ENCODE data around the gene FAM50B.

The FAM50B gene

DNA sequence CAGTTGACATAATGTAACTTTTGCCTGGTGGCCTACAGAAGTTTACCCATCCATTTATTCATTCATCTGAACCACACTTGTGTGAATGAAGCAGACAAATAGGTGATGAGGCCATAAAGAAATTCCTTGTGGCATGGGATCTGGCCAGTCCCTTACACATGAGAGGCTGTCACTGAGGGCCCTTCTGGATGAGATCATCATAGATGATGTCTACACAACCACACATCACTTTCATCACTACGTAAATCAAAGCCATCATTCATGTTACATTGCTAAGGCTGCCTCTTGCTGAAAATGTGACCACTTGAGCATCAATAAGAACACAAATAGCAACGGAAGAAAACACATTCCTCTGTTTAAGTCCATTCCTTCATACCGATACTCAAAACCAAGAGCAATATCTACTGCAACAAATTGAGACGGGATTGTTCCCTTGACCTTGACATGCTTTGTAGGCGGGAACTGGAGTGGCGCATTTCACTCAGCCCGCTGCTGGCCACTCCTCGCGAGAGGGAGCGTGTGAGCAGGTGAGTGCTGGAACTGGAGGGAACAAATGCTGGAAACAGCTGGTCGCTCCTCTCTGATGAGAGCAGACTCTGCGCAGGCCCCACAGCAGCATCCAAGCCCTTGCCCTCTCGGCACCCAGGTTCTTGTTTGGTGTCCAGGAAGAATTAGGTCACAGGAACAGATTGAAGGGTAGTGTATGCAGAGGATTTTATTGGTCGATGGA lies 49.3 kb downstream of the FAM50B start:
- H3K27ac Mint-ChIP-seq, result no peak overlapping the region
- H3K9me3 Mint-ChIP-seq, result no peaks in the 10 kb centered on the region

GRCh38 chr6:3899061-3899460 lies 49.9 kb downstream of the FAM50B start:
- Mint-ChIP-seq H3K4me3 (no peak overlapping the region), H3K9me3 (no peaks in the 10 kb centered on the region), H3K27ac (no peak overlapping the region), H3K27me3 (ENCODE audit: low read depth) (peaks cover 18% of the 10 kb centered on the region), H3K4me1 (ENCODE audit: low read depth) (no peaks in the 10 kb centered on the region), H3K36me3 (ENCODE audit: low read depth) (no peaks in the 10 kb centered on the region)

More for the DNA sequence above, 49.3 kb downstream of the FAM50B start:
- Mint-ChIP-seq H3K36me3 (ENCODE audit: low read depth) (no peaks in the 10 kb centered on the region), H3K27me3 (ENCODE audit: low read depth) (peaks cover 14% of the 10 kb centered on the region), H3K4me3 (no peak overlapping the region), H3K4me1 (ENCODE audit: low read depth) (no peaks in the 10 kb centered on the region)

DNA sequence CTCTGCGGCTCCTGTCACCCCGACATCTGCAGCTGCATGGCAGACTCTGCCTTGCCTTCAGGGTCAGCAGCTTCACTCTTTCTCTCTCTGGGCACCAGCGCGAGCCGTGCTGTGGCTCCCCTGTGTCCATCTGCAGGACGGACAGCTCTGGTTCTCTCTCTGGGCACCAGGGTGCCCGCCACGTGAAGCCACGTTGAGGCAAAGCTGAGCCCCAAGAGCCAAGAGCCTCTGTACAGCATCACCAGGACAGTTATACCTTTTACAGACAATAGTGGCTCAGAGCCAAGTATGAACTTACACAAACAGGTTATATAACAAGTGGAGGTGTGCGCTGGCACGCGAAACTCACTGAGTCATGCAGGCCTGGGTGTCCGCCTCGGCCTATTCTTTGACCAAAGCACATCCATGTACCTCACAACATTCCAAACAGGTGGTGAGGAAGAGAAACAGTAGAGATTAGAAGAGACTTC lies 50.8 kb downstream of the FAM50B start:
- H3K27ac Mint-ChIP-seq, result no peak overlapping the region
- no peaks in the 10 kb centered on the region for H3K4me1 Mint-ChIP-seq (ENCODE audit: low read depth)
- H3K36me3 Mint-ChIP-seq (ENCODE audit: low read depth), result no peaks in the 10 kb centered on the region
- no peak overlapping the region for H3K4me3 Mint-ChIP-seq
- peaks cover 21% of the 10 kb centered on the region for H3K27me3 Mint-ChIP-seq (ENCODE audit: low read depth)
- H3K9me3 Mint-ChIP-seq, result no peaks in the 10 kb centered on the region
